ENCODE data around the gene CRCP. TPM values are rescaled to one million over a fixed set of nuclear protein-coding genes. Genes with fewer than 3 reads are reported as not detected.

The CRCP gene
- total RNA-seq, 1 experiment from 2014 or later: 36.4 TPM

DNA sequence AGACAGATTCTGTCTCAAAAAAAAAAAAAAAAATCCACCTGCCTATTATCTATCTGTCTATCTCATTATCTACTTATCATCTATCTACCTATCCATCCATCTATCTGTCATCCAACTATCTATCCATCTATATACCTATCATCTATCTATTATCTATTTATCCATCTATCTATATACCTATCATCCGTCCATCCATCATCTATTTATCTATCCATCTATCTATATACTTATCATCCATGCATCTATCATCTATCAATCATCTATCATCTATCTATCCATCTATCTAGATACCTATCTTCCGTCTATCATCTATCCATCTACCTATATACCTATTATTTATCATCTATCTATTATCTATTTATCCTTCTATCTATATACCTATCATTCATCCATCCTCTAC lies 74.0 kb downstream of the CRCP start:
- no peaks in the 10 kb centered on the region for H3K9me2 ChIP-seq (replicated peaks; ENCODE audit: low read length)
- H4K20me1 ChIP-seq (ENCODE audit: low read length): no peaks in the 10 kb centered on the region
- no peak overlapping the region for H3K27ac ChIP-seq (ENCODE audit: low read length)
- H3K27me3 ChIP-seq (ENCODE audit: low read length): no peaks in the 10 kb centered on the region
- CTCF ChIA-PET: no interaction called here
- H3K4me1 ChIP-seq (ENCODE audit: insufficient read depth, low read length): no peaks in the 10 kb centered on the region
- H3K9ac ChIP-seq (ENCODE audit: low read length): no peak overlapping the region
- no peak for DNase-seq
- TF ChIP-seq EZH2phosphoT487 (IDR thresholded peaks at IDR 0.05; ENCODE audit: borderline replicate concordance, low read length): no peak
- TF ChIP-seq, protein P1, sequence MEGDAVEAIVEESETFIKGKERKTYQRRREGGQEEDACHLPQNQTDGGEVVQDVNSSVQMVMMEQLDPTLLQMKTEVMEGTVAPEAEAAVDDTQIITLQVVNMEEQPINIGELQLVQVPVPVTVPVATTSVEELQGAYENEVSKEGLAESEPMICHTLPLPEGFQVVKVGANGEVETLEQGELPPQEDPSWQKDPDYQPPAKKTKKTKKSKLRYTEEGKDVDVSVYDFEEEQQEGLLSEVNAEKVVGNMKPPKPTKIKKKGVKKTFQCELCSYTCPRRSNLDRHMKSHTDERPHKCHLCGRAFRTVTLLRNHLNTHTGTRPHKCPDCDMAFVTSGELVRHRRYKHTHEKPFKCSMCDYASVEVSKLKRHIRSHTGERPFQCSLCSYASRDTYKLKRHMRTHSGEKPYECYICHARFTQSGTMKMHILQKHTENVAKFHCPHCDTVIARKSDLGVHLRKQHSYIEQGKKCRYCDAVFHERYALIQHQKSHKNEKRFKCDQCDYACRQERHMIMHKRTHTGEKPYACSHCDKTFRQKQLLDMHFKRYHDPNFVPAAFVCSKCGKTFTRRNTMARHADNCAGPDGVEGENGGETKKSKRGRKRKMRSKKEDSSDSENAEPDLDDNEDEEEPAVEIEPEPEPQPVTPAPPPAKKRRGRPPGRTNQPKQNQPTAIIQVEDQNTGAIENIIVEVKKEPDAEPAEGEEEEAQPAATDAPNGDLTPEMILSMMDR (conservative IDR thresholded peaks at IDR 0.05; ENCODE audit: low read depth, low read length): no peak
- H3K36me3 ChIP-seq (ENCODE audit: low read depth, low read length): no peaks in the 10 kb centered on the region
- no peak overlapping the region for H3K4me2 ChIP-seq (ENCODE audit: low read length)
- BruUV-seq (replicated peaks): no TSS peak
- POLR2A ChIA-PET (ENCODE audit: unreplicated experiment): no interaction called here
- no peaks in the 10 kb centered on the region for H3F3A ChIP-seq (ENCODE audit: low read length, unreplicated experiment)
- no peak overlapping the region for H3K4me3 ChIP-seq (ENCODE audit: low read length)
- H3K9me3 ChIP-seq (ENCODE audit: low read length): no peaks in the 10 kb centered on the region
- H3K79me2 ChIP-seq (ENCODE audit: low read length): no peaks in the 10 kb centered on the region
- intact Hi-C loops (cut with micrococcal nuclease): no loop called here
- H2AFZ ChIP-seq (ENCODE audit: low read length): no peak overlapping the region
- no peak for ATAC-seq

DNA sequence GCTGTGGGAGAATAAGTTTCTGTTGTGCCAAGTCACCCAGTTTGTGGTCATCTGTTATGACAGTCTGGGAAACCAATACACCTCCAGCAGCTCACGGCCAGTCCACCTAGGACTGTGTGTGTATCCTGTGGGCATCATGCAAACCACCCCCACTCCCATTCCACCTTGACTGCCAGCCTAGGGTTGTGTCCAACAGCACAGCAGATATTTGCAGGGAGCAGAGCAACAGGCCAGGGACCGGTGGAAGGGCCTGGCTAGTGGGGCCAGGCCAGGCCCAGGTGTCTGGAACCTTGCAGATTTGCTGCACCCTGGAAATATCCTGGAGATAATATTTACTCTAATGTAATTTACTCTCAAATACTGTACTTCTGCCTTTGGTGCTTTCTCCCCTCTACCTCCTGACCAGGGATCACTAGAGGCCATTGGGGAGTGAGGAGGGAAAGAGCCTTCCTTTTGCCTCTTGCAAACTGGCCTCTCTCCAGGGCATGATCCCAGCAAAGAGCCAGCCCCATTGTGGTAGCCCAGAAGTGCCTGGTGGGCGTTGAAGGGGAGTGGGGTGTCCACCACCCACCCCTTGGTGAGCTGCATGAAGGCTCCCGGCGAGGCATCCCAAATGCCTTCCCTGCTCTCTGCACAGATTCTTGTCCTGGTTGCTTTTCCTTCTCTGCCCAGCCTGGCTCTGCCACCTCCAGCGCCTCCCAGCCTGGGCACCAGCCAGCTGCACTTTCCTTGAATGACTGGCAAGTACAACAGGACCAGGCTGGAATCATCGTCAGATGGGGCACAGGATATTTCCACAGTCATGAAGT lies 75.3 kb downstream of the CRCP start:
- POLR2A ChIA-PET (ENCODE audit: unreplicated experiment): no interaction called here
- ATAC-seq (no peak), DNase-seq (no peak)
- CTCF ChIA-PET: no interaction called here
- no peaks in the 10 kb centered on the region for H3K4me1 ChIP-seq (ENCODE audit: insufficient read depth, low read length)
- no peaks in the 10 kb centered on the region for H3K27me3 ChIP-seq (ENCODE audit: low read length)
- H3K27ac ChIP-seq (ENCODE audit: low read length): no peak overlapping the region
- H3K36me3 ChIP-seq (ENCODE audit: low read depth, low read length): no peaks in the 10 kb centered on the region
- no peaks in the 10 kb centered on the region for H3K79me2 ChIP-seq (ENCODE audit: low read length)
- no peaks in the 10 kb centered on the region for H3F3A ChIP-seq (ENCODE audit: low read length, unreplicated experiment)
- no peak overlapping the region for H2AFZ ChIP-seq (ENCODE audit: low read length)
- TF ChIP-seq EZH2phosphoT487 (IDR thresholded peaks at IDR 0.05; ENCODE audit: borderline replicate concordance, low read length) (no peak), EZH2 (IDR thresholded peaks at IDR 0.05; ENCODE audit: low read length, unreplicated experiment) (no peak)
- TF ChIP-seq, protein P1 (conservative IDR thresholded peaks at IDR 0.05; ENCODE audit: low read depth, low read length): no peak
- no peak overlapping the region for H3K4me2 ChIP-seq (ENCODE audit: low read length)
- intact Hi-C loops (cut with micrococcal nuclease): no loop called here
- H3K9ac ChIP-seq (ENCODE audit: low read length): no peak overlapping the region
- H4K20me1 ChIP-seq (ENCODE audit: low read length): no peaks in the 10 kb centered on the region
- no peak overlapping the region for H3K4me3 ChIP-seq (ENCODE audit: low read length)
- H3K9me3 ChIP-seq (ENCODE audit: low read length): no peaks in the 10 kb centered on the region
- H3K9me2 ChIP-seq (replicated peaks; ENCODE audit: low read length): no peaks in the 10 kb centered on the region
- BruUV-seq (replicated peaks): no TSS peak

DNA sequence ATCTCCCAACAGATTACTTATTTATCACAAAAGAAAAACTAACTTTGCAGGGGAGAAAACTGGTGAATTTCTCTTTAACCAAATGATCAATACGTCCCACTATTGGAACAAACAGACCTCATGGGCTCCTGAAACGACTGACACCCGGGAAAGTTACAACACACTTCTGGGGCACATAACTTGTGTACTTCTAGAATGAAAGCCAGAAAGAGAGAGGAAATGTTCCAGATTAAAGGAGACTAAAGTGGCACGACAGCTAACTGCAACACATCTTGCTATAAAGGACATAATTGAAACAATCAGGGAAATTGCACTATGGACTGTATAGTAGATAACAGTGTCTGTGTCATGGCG lies 75.8 kb downstream of the CRCP start:
- ATAC-seq: no peak
- H3K27me3 ChIP-seq (ENCODE audit: low read length): no peaks in the 10 kb centered on the region
- intact Hi-C loops (cut with micrococcal nuclease): no loop called here
- no peak for DNase-seq
- H3K9me3 ChIP-seq (ENCODE audit: low read length): no peaks in the 10 kb centered on the region
- H3K27ac ChIP-seq (ENCODE audit: low read length): no peak overlapping the region
- POLR2A ChIA-PET (ENCODE audit: unreplicated experiment): no interaction called here
- CTCF ChIA-PET: no interaction called here
- no peaks in the 10 kb centered on the region for H3K36me3 ChIP-seq (ENCODE audit: low read depth, low read length)
- no peak for TF ChIP-seq EZH2 (IDR thresholded peaks at IDR 0.05; ENCODE audit: low read length, unreplicated experiment)
- no peak for TF ChIP-seq EZH2phosphoT487 (IDR thresholded peaks at IDR 0.05; ENCODE audit: borderline replicate concordance, low read length)
- TF ChIP-seq, protein P1 (conservative IDR thresholded peaks at IDR 0.05; ENCODE audit: low read depth, low read length): no peak
- no peaks in the 10 kb centered on the region for H3K4me1 ChIP-seq (ENCODE audit: insufficient read depth, low read length)
- no peaks in the 10 kb centered on the region for H3K79me2 ChIP-seq (ENCODE audit: low read length)
- H3F3A ChIP-seq (ENCODE audit: low read length, unreplicated experiment): no peaks in the 10 kb centered on the region
- no peak overlapping the region for H3K4me2 ChIP-seq (ENCODE audit: low read length)
- H3K9ac ChIP-seq (ENCODE audit: low read length): no peak overlapping the region
- BruUV-seq (replicated peaks): no TSS peak
- no peaks in the 10 kb centered on the region for H4K20me1 ChIP-seq (ENCODE audit: low read length)
- no peaks in the 10 kb centered on the region for H3K9me2 ChIP-seq (replicated peaks; ENCODE audit: low read length)
- H2AFZ ChIP-seq (ENCODE audit: low read length): no peak overlapping the region
- no peak overlapping the region for H3K4me3 ChIP-seq (ENCODE audit: low read length)
